ENCODE results near the gene KCNQ1. TPM values are rescaled to one million over a fixed set of nuclear protein-coding genes. Genes with fewer than 3 reads are reported as not detected.

The KCNQ1 gene
- total and polyA plus RNA-seq, 2 donors (not counting 1 experiment from before 2014, with no cell fraction given) = not detected

GRCh38 chr11:2548596-2548995 lies 103.8 kb downstream of the KCNQ1 start:
- no peak for TF ChIP-seq EZH2 (IDR thresholded peaks at IDR 0.05; ENCODE audit: low read length, missing control alignments)
- TF ChIP-seq, protein P1, sequence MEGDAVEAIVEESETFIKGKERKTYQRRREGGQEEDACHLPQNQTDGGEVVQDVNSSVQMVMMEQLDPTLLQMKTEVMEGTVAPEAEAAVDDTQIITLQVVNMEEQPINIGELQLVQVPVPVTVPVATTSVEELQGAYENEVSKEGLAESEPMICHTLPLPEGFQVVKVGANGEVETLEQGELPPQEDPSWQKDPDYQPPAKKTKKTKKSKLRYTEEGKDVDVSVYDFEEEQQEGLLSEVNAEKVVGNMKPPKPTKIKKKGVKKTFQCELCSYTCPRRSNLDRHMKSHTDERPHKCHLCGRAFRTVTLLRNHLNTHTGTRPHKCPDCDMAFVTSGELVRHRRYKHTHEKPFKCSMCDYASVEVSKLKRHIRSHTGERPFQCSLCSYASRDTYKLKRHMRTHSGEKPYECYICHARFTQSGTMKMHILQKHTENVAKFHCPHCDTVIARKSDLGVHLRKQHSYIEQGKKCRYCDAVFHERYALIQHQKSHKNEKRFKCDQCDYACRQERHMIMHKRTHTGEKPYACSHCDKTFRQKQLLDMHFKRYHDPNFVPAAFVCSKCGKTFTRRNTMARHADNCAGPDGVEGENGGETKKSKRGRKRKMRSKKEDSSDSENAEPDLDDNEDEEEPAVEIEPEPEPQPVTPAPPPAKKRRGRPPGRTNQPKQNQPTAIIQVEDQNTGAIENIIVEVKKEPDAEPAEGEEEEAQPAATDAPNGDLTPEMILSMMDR (conservative IDR thresholded peaks at IDR 0.05 in 1 of 2, IDR thresholded peaks at IDR 0.05 in 1 of 2; ENCODE audit: low read depth in 1 of 2, low read length in 2 of 2) = no peak
- Histone ChIP-seq H3K27ac (ENCODE audit: insufficient read depth, low read length) (no peak overlapping the region), H3K4me2 (ENCODE audit: extremely low read depth, insufficient read depth, low read length) (no peak overlapping the region), H4K20me1 (ENCODE audit: control insufficient read depth, extremely low read depth, insufficient read depth, low read length) (no peaks in the 10 kb centered on the region), H3K27me3 (ENCODE audit: control insufficient read depth, insufficient read depth, low read length) (peaks cover 6% of the 10 kb centered on the region), H3K9ac (ENCODE audit: insufficient read depth, low read length) (no peak overlapping the region), H3K36me3 (ENCODE audit: control insufficient read depth, insufficient read depth, low read length) (no peaks in the 10 kb centered on the region), H3K9me3 (ENCODE audit: control insufficient read depth, insufficient read depth, low read depth, low read length) (no peaks in the 10 kb centered on the region), H3K79me2 (ENCODE audit: control insufficient read depth, insufficient read depth, low read length) (no peaks in the 10 kb centered on the region), H2AFZ (ENCODE audit: low read length) (no peak overlapping the region), H3K4me1 (ENCODE audit: control insufficient read depth, extremely low read depth, insufficient read depth, low read length) (no peaks in the 10 kb centered on the region), H3K4me3 (replicated peaks in 1 of 4; ENCODE audit: control extremely low read depth in 1 of 4, insufficient read depth in 1 of 4, low read depth in 3 of 4, low read length in 4 of 4) (no peak overlapping the region)
- no peak for DNase-seq (ENCODE audit: low read depth in 2 of 2)

- no peaks in the 10 kb centered on the region for H3K36me3 ChIP-seq (ENCODE audit: control insufficient read depth, insufficient read depth, low read length)
- H3K27ac ChIP-seq (ENCODE audit: insufficient read depth, low read length) = no peak overlapping the region
- H3K4me1 ChIP-seq (ENCODE audit: control insufficient read depth, extremely low read depth, insufficient read depth, low read length) = no peaks in the 10 kb centered on the region
- H2AFZ ChIP-seq (ENCODE audit: low read length) = no peak overlapping the region
- no peak overlapping the region for H3K4me2 ChIP-seq (ENCODE audit: extremely low read depth, insufficient read depth, low read length)
- H3K4me3 ChIP-seq (replicated peaks in 1 of 4; ENCODE audit: control extremely low read depth in 1 of 4, insufficient read depth in 1 of 4, low read depth in 3 of 4, low read length in 4 of 4) = no peak overlapping the region
- H3K79me2 ChIP-seq (ENCODE audit: control insufficient read depth, insufficient read depth, low read length) = no peaks in the 10 kb centered on the region
- no peak for TF ChIP-seq EZH2 (IDR thresholded peaks at IDR 0.05; ENCODE audit: low read length, missing control alignments)
- TF ChIP-seq, protein P1 (conservative IDR thresholded peaks at IDR 0.05 in 1 of 2, IDR thresholded peaks at IDR 0.05 in 1 of 2; ENCODE audit: low read depth in 1 of 2, low read length in 2 of 2) = no peak
- no peaks in the 10 kb centered on the region for H4K20me1 ChIP-seq (ENCODE audit: control insufficient read depth, extremely low read depth, insufficient read depth, low read length)
- H3K9ac ChIP-seq (ENCODE audit: insufficient read depth, low read length) = no peak overlapping the region
- peaks cover 6% of the 10 kb centered on the region for H3K27me3 ChIP-seq (ENCODE audit: control insufficient read depth, insufficient read depth, low read length)
- DNase-seq (ENCODE audit: low read depth in 2 of 2) = no peak
- H3K9me3 ChIP-seq (ENCODE audit: control insufficient read depth, insufficient read depth, low read depth, low read length) = no peaks in the 10 kb centered on the region
Observed at GRCh38 chr11:2549080-2549479, 104.3 kb downstream of the KCNQ1 start.

DNA sequence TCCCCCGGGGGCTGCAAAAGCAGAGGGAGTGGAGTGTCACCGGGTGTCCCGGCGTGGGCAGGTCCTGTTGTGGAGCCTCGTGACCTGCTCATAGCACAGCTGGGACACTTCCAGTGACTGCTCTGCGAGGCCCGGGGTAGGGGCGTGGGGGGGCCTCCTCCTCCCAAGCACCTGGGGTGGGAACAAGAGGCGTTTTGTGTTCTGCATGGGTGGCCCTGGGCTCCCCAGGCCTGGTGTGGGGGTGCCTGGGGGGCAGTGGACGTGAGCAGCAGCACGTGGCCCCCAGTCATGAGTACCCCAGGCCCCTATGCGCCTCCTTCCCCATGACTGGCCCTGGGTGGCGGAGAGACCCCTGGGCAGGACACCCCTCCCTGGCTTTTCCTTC lies 104.7 kb downstream of the KCNQ1 start:
- TF ChIP-seq, protein P1 (conservative IDR thresholded peaks at IDR 0.05 in 1 of 2, IDR thresholded peaks at IDR 0.05 in 1 of 2; ENCODE audit: low read depth in 1 of 2, low read length in 2 of 2) = no peak
- TF ChIP-seq EZH2 (IDR thresholded peaks at IDR 0.05; ENCODE audit: low read length, missing control alignments) = no peak
- Histone ChIP-seq H2AFZ (ENCODE audit: low read length) (no peak overlapping the region), H3K9me3 (ENCODE audit: control insufficient read depth, insufficient read depth, low read depth, low read length) (no peaks in the 10 kb centered on the region), H3K27ac (ENCODE audit: insufficient read depth, low read length) (no peak overlapping the region), H3K4me2 (ENCODE audit: extremely low read depth, insufficient read depth, low read length) (no peak overlapping the region), H3K79me2 (ENCODE audit: control insufficient read depth, insufficient read depth, low read length) (no peaks in the 10 kb centered on the region), H3K4me1 (ENCODE audit: control insufficient read depth, extremely low read depth, insufficient read depth, low read length) (no peaks in the 10 kb centered on the region), H3K4me3 (replicated peaks in 1 of 4; ENCODE audit: control extremely low read depth in 1 of 4, insufficient read depth in 1 of 4, low read depth in 3 of 4, low read length in 4 of 4) (no peak overlapping the region), H3K27me3 (ENCODE audit: control insufficient read depth, insufficient read depth, low read length) (peaks cover 6% of the 10 kb centered on the region), H3K36me3 (ENCODE audit: control insufficient read depth, insufficient read depth, low read length) (no peaks in the 10 kb centered on the region), H4K20me1 (ENCODE audit: control insufficient read depth, extremely low read depth, insufficient read depth, low read length) (no peaks in the 10 kb centered on the region), H3K9ac (ENCODE audit: insufficient read depth, low read length) (no peak overlapping the region)
- no peak for DNase-seq (ENCODE audit: low read depth in 2 of 2)

Measured in fibroblast of lung (primary cell).